Adrenal gland (tissue), 5 donors: Measurements from ENCODE around the gene ENAH.

Experiments used
- POLR2A ChIP-seq, 2 donors: fragments of 450-650 bp; IDR thresholded peaks; one replicate each; pipeline ENCODE4 v1.6.1; 2017; ENCODE audit warnings: antibody characterized with exemption in 2 of 2, mild to moderate bottlenecking in 2 of 2, moderate library complexity in 1 of 2
- TF ChIP-seq, protein P1 (sequence below), 6 experiments: fragments of 450-650 bp in 4 of 6; fragments of 200-600 bp in 2 of 6; sonication (generic) in 1 of 6; IDR thresholded peaks; 1 replicate in 5 of 6; 2 replicates in 1 of 6; pipeline versions ENCODE4 v1.5.1 to v1.8.0; 2016 to 2021; ENCODE audit warnings: antibody characterized with exemption in 6 of 6, mild to moderate bottlenecking in 2 of 6, moderate library complexity in 1 of 6
- donor health status: DM: no; HTN: no; CAD: no.

DNA sequence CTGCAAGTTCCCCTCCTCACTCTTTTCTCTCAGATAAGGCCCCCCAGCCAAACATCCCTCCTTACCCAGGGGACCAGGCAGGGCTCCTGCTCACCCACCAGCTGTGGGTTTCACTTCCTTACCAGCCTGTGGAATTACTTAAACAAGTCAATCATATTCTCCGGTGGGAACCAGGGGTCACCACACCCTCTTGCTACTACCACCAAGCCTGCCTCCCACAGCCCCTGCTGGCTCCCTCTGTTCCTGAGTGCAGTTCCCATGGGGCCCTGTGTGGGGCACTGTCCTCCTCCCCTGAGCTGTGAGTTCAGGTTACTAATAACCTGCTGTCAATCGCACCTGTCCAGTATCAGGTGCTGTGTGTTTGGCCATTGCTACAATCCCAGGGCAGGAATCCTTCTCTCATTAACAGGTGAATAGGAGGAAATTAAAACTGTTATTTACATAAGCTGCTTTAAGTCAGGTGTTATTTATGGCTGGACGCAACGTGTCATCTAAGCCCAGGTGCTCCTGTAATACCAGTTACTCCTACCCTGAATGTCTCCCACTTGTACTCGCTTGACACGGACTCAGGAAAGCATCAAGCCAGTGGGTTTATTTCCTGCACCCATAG is 172.0 kb downstream of the ENAH start:
- TF ChIP-seq, protein P1, sequence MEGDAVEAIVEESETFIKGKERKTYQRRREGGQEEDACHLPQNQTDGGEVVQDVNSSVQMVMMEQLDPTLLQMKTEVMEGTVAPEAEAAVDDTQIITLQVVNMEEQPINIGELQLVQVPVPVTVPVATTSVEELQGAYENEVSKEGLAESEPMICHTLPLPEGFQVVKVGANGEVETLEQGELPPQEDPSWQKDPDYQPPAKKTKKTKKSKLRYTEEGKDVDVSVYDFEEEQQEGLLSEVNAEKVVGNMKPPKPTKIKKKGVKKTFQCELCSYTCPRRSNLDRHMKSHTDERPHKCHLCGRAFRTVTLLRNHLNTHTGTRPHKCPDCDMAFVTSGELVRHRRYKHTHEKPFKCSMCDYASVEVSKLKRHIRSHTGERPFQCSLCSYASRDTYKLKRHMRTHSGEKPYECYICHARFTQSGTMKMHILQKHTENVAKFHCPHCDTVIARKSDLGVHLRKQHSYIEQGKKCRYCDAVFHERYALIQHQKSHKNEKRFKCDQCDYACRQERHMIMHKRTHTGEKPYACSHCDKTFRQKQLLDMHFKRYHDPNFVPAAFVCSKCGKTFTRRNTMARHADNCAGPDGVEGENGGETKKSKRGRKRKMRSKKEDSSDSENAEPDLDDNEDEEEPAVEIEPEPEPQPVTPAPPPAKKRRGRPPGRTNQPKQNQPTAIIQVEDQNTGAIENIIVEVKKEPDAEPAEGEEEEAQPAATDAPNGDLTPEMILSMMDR (IDR thresholded peaks at IDR 0.05) = peak; percentile 49 to 66 (median 64)
- TF ChIP-seq POLR2A (IDR thresholded peaks at IDR 0.05) = no peak
